SK-N-SH (cell line): ENCODE measurements around the gene PRKCB.

ENCODE experiments used
- EP300 ChIP-seq, 2 experiments: IDR thresholded peaks; 2 replicates each; pipeline versions ENCODE4 v1.4.0 to v1.6.1; 2012; ENCODE audit warnings: borderline replicate concordance in 1 of 2, low read depth in 1 of 2, low read length in 1 of 2
- RAD21 ChIP-seq: IDR thresholded peaks from 2 replicates; pipeline ENCODE4 v1.6.1; 2012; ENCODE audit warnings: mild to moderate bottlenecking, low read length
- YY1 ChIP-seq: IDR thresholded peaks from 2 replicates; pipeline ENCODE4 v1.4.0; 2012; ENCODE audit warnings: low read depth, mild to moderate bottlenecking

DNA sequence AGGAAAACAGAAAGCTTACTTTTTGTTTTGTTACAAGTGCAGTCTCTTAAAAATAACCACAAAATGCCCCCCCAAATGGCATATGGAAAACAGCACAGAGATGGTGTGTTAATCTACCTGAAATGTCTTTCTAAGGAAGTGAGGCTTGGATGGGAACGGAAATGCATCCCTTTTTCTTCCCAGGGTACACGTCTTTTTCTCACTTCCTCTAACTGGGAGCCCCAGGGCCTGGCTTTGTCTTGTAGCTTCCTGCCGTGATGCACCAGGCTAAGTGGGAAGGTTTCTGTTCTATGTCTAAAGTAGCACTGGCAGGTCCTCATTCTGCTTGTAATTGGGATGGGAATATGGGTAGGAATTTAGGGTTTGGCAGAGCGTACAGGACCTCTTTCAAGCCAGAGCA lies 367.9 kb downstream of the PRKCB start:
- no peak for TF ChIP-seq YY1
- no peak for TF ChIP-seq EP300 (IDR thresholded peaks at IDR 0.05; ENCODE audit: borderline replicate concordance in 1 of 2, low read depth in 1 of 2, low read length in 1 of 2)
- no peak for TF ChIP-seq RAD21
